Ovary (tissue), 3 donors: ENCODE measurements around the gene C1orf116.

Experiments
- EP300 ChIP-seq: sonication (generic); formaldehyde crosslinking; IDR thresholded peaks from one replicate; pipeline ENCODE4 v1.6.1; 2017; ENCODE audit warnings: antibody characterized with exemption
- POLR2A ChIP-seq: fragments of 450-650 bp; IDR thresholded peaks from one replicate; pipeline ENCODE4 v1.6.1; 2017; ENCODE audit warnings: antibody characterized with exemption, mild to moderate bottlenecking, moderate library complexity
- TF ChIP-seq, protein P1 (sequence below), 3 donors: fragments of 450-650 bp in 2 of 3; fragments of 200-600 bp in 1 of 3; IDR thresholded peaks; one replicate each; pipeline versions ENCODE4 v1.5.1 to v1.8.0; 2016 to 2022; ENCODE audit warnings: antibody characterized with exemption in 3 of 3, mild to moderate bottlenecking in 1 of 3
- donor health status: DM: no; HTN: no; CAD: no.

DNA sequence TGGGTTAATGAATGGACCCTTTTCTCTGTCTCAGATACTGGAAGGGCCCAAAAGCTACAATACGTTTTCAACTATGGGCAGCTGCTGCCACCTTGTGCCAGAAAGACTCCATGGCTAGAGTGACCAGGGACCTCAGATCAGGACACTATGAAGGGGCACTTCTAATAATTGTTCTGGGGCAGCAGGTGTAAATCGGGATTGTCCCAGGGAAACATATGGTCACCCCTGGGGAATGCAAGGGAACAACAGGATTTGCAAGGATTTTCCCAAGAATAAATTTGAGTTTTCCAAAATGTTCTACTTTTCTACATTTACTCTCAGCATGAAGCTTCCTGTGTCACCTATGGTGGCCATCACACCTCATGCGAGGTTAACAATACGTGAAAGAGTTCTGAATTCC, 50.3 kb downstream of the C1orf116 start:
- no peak for TF ChIP-seq POLR2A
- TF ChIP-seq, protein P1, sequence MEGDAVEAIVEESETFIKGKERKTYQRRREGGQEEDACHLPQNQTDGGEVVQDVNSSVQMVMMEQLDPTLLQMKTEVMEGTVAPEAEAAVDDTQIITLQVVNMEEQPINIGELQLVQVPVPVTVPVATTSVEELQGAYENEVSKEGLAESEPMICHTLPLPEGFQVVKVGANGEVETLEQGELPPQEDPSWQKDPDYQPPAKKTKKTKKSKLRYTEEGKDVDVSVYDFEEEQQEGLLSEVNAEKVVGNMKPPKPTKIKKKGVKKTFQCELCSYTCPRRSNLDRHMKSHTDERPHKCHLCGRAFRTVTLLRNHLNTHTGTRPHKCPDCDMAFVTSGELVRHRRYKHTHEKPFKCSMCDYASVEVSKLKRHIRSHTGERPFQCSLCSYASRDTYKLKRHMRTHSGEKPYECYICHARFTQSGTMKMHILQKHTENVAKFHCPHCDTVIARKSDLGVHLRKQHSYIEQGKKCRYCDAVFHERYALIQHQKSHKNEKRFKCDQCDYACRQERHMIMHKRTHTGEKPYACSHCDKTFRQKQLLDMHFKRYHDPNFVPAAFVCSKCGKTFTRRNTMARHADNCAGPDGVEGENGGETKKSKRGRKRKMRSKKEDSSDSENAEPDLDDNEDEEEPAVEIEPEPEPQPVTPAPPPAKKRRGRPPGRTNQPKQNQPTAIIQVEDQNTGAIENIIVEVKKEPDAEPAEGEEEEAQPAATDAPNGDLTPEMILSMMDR (IDR thresholded peaks at IDR 0.05): no peak
- no peak for TF ChIP-seq EP300
